Measurements from ENCODE around the gene NCR3LG1.

NCR3LG1 gene

DNA sequence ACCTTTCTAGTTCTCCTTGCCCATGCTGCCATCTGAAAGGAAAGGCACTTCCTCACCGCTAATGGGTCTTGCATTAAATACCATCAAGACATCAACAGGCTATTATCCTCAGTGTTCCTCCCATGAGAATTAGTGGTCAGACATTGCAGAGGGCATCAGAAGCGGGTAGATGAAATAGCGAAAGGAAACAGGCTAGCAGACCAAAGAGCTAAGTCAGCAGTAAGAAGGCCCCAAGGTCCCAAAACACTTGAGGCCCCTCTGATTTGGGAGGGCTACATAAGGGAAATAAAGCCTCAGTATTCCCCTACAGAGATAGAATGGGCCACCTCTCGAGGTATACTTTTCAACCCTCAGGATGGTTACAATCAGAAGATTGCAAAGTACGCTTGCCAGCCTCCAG, 23.9 kb downstream of the NCR3LG1 start:
- no peaks in the 10 kb centered on the region for H3K36me3 ChIP-seq
- no peak overlapping the region for H3K27ac ChIP-seq
- H3K27me3 ChIP-seq = no peaks in the 10 kb centered on the region
- TF ChIP-seq, protein P1, sequence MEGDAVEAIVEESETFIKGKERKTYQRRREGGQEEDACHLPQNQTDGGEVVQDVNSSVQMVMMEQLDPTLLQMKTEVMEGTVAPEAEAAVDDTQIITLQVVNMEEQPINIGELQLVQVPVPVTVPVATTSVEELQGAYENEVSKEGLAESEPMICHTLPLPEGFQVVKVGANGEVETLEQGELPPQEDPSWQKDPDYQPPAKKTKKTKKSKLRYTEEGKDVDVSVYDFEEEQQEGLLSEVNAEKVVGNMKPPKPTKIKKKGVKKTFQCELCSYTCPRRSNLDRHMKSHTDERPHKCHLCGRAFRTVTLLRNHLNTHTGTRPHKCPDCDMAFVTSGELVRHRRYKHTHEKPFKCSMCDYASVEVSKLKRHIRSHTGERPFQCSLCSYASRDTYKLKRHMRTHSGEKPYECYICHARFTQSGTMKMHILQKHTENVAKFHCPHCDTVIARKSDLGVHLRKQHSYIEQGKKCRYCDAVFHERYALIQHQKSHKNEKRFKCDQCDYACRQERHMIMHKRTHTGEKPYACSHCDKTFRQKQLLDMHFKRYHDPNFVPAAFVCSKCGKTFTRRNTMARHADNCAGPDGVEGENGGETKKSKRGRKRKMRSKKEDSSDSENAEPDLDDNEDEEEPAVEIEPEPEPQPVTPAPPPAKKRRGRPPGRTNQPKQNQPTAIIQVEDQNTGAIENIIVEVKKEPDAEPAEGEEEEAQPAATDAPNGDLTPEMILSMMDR (IDR thresholded peaks at IDR 0.05) = no peak
- H3K4me1 ChIP-seq (ENCODE audit: control insufficient read depth in 1 of 2, insufficient read depth in 1 of 2, low read depth in 1 of 2, low read length in 1 of 2) = no peaks in the 10 kb centered on the region
- H3K9me3 ChIP-seq = peaks cover 41% of the 10 kb centered on the region
- no peak overlapping the region for H3K4me3 ChIP-seq (ENCODE audit: low read depth in 1 of 2, low read length in 1 of 2)

DNA sequence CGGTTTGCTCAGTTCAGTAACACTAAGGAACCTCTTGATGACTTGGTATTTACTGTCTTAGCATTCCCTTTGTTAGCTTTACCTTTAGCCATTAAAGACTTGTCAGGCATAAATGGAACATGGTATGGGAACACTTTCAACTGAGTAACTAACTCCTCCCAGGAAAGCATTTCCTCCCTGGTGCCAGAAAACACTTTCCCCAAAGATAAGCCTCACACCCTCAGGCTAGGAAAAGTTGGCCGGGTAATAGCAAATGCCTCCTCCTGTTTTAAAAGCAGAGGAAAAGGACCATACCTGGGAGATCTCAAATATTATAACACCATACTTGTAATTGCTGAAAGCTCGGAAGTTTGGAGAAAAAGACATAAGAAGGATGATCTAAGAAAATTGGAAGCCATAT, 24.9 kb downstream of the NCR3LG1 start:
- Histone ChIP-seq H3K9me3 (peaks cover 33% of the 10 kb centered on the region), H3K27me3 (no peaks in the 10 kb centered on the region), H3K4me3 (ENCODE audit: low read depth in 1 of 2, low read length in 1 of 2) (no peak overlapping the region), H3K27ac (no peak overlapping the region), H3K4me1 (ENCODE audit: control insufficient read depth in 1 of 2, insufficient read depth in 1 of 2, low read depth in 1 of 2, low read length in 1 of 2) (no peaks in the 10 kb centered on the region), H3K36me3 (no peaks in the 10 kb centered on the region)
- TF ChIP-seq, protein P1 (IDR thresholded peaks at IDR 0.05) = no peak

DNA sequence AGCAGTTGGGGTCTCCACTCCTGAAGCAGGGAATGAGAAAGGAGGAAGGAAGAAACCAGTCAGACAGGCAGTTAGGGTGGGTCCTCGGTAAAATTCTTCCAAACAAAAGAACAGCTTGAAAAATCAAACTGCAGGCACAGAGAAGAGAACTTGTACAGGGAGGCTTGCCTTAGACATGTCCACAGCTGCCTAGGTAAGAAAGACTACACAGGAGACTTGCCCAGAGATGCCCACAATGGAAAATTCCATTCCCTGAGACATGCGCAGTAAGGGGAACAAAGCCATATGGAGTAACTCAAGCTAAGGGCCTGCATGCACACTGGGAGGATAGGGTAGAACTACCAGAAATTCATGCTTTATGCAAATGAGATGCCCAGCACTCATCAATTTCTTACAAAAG, 27.1 kb downstream of the NCR3LG1 start:
- H3K27ac ChIP-seq = no peak overlapping the region
- H3K4me1 ChIP-seq (ENCODE audit: control insufficient read depth in 1 of 2, insufficient read depth in 1 of 2, low read depth in 1 of 2, low read length in 1 of 2) = peaks cover 4% of the 10 kb centered on the region in 2 experiments
- H3K27me3 ChIP-seq = no peaks in the 10 kb centered on the region
- peaks cover 11% of the 10 kb centered on the region for H3K9me3 ChIP-seq
- H3K4me3 ChIP-seq (ENCODE audit: low read depth in 1 of 2, low read length in 1 of 2) = no peak overlapping the region
- TF ChIP-seq, protein P1 (IDR thresholded peaks at IDR 0.05) = no peak
- H3K36me3 ChIP-seq = no peaks in the 10 kb centered on the region

DNA sequence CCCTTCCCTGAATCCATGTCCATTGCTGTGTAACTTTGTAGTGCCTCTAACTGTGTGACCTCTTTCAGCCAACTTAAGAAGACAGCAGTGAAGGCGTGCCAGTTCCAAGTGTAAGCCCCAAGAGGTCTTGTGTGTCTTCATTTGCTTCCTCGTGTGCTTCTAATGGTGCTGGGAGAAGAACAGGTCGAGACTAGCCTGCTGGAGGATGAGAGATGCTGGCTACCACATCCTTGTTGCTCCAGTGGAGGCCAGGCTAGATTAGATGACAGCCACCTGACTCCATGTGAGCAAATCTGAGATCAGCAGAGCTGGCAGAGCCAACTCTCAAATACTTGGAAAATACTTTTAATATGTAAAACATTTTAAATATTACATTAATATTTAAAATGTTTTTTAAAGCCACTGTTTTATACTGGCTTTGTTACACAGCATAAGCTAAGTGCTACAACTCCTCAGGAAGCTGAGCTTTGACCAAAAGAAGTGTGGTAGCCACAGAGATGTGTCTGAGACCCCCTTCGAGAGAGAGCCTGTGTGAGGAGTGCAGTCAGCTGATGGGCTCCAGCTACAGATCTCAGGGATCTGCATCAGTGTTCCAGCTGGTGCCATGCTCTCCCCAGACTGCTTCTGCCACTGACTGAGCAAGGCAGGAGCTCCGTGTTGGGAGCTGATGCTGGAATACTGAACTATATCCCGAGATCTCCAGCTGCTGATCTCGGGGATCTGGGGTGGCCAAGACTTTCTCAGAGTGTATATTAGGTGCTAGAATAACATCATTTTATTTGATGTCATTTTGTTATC, 28.0 kb downstream of the NCR3LG1 start:
- Histone ChIP-seq H3K27me3 (no peaks in the 10 kb centered on the region), H3K4me3 (ENCODE audit: low read depth in 1 of 2, low read length in 1 of 2) (no peak overlapping the region), H3K36me3 (no peaks in the 10 kb centered on the region), H3K9me3 (peaks cover 9% of the 10 kb centered on the region), H3K4me1 (ENCODE audit: control insufficient read depth in 1 of 2, insufficient read depth in 1 of 2, low read depth in 1 of 2, low read length in 1 of 2) (peaks cover 6% of the 10 kb centered on the region in 2 experiments), H3K27ac (no peak overlapping the region)
- TF ChIP-seq, protein P1 (IDR thresholded peaks at IDR 0.05) = no peak

DNA sequence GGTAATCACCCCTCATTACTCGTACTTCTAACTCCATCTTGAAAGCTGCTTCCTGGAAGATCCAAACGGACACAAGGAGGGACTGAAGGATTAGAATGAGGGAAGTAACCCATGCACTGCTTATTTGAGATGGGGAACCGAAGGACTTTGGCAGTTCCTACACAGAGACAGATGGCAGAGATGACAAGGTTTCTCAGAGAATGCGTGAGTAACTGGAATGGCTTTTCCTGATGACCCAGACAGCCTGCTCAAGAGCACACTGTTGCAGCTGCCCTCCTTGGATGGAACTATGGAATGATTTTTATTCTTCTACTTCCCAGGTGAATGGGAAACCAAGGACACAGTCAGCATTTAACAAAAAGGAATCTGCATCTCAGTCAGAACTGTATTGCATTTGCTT, 29.6 kb downstream of the NCR3LG1 start:
- no peak overlapping the region for H3K27ac ChIP-seq
- H3K4me1 ChIP-seq (ENCODE audit: control insufficient read depth in 1 of 2, insufficient read depth in 1 of 2, low read depth in 1 of 2, low read length in 1 of 2) = peaks cover 6% of the 10 kb centered on the region in 2 experiments
- H3K4me3 ChIP-seq (ENCODE audit: low read depth in 1 of 2, low read length in 1 of 2) = no peak overlapping the region
- TF ChIP-seq, protein P1 (IDR thresholded peaks at IDR 0.05) = no peak
- no peaks in the 10 kb centered on the region for H3K9me3 ChIP-seq
- no peaks in the 10 kb centered on the region for H3K27me3 ChIP-seq
- no peaks in the 10 kb centered on the region for H3K36me3 ChIP-seq

All from neutrophil (primary cell).